Breast epithelium (tissue), 3 donors: ENCODE data around the gene GNA12.

Experiments
- CTCF ChIP-seq, 3 donors: fragments of 450-650 bp; IDR thresholded peaks; one replicate each; pipeline ENCODE4 v1.5.1; 2016 to 2017; ENCODE audit warnings: antibody characterized with exemption in 3 of 3, mild to moderate bottlenecking in 3 of 3, moderate library complexity in 3 of 3
- POLR2A ChIP-seq: fragments of 450-650 bp; IDR thresholded peaks from one replicate; pipeline ENCODE4 v1.6.1; 2016; ENCODE audit warnings: antibody characterized with exemption, mild to moderate bottlenecking, moderate library complexity
- POLR2AphosphoS5 ChIP-seq, 3 donors: sonication (generic); formaldehyde crosslinking; IDR thresholded peaks; one replicate each; pipeline ENCODE4 v1.6.1; 2017; ENCODE audit warnings: antibody characterized with exemption in 3 of 3

DNA sequence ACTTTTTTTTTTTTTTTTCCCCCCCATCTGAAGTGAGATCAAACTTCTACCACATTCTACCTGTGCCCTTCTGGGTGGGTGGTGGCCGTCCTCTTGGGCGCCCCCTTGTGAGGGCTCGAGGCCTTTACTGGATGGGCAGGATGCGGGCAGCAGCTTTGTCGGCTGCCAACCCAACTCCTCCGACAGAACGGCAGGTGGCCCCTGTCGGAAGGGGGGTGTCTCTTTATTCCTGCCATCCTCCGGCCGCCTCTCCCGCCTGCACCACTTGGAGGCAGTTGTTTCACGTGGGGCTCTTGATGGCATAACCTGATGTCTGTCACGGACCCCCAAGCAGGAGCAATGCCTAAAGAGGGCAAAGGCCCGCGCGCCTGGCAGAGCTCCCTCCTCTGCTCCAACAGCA lies 125.1 kb downstream of the GNA12 start:
- TF ChIP-seq CTCF (IDR thresholded peaks at IDR 0.05) (no peak), POLR2A (no peak), POLR2AphosphoS5 (IDR thresholded peaks at IDR 0.05) (no peak)
